Upper lobe of left lung (tissue), 4 donors: ENCODE data around the gene ARID3A.

ENCODE experiments used
- POLR2A ChIP-seq, 4 donors: fragments of 450-650 bp; IDR thresholded peaks; one replicate each; pipeline ENCODE4 v1.5.1; 2016 to 2017; ENCODE audit warnings: antibody characterized with exemption in 4 of 4, mild to moderate bottlenecking in 2 of 4
- TF ChIP-seq, protein P1 (sequence below), 6 experiments: fragments of 450-650 bp in 4 of 6; fragments of 200-600 bp in 2 of 6; sonication (generic) in 2 of 6; IDR thresholded peaks; one replicate each; pipeline ENCODE4 v1.5.1; 2016 to 2019; ENCODE audit warnings: antibody characterized with exemption in 6 of 6

DNA sequence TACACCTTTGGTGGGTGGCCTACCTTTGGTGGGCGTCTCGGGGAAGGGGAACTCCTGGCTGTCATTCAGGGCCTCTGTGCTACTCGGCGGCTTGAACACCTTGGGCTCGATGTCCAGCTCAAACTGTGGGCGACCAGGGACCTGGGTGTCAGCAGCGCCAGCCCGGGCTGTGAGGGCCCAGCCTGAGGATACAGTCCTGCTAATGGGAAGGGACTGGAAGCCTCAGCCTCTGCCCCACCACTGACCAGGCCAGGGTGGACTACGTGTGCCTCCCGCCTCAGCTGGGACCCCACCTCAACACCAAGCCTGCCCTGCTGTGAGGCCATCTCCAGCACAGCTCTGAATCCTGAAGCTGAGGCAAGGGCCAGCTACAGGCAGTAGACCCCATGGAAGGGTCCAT lies 87.4 kb downstream of the ARID3A start:
- TF ChIP-seq, protein P1, sequence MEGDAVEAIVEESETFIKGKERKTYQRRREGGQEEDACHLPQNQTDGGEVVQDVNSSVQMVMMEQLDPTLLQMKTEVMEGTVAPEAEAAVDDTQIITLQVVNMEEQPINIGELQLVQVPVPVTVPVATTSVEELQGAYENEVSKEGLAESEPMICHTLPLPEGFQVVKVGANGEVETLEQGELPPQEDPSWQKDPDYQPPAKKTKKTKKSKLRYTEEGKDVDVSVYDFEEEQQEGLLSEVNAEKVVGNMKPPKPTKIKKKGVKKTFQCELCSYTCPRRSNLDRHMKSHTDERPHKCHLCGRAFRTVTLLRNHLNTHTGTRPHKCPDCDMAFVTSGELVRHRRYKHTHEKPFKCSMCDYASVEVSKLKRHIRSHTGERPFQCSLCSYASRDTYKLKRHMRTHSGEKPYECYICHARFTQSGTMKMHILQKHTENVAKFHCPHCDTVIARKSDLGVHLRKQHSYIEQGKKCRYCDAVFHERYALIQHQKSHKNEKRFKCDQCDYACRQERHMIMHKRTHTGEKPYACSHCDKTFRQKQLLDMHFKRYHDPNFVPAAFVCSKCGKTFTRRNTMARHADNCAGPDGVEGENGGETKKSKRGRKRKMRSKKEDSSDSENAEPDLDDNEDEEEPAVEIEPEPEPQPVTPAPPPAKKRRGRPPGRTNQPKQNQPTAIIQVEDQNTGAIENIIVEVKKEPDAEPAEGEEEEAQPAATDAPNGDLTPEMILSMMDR (IDR thresholded peaks at IDR 0.05) = no peak
- no peak for TF ChIP-seq POLR2A (IDR thresholded peaks at IDR 0.05)
